H9 (cell line): ENCODE data around the gene DISC1. TPM values are rescaled to one million over a fixed set of nuclear protein-coding genes. Genes with fewer than 3 reads are reported as not detected.

Source experiments
- DNase-seq: peaks from one replicate; pipeline ENCODE4 v3.0.0-alpha.2; 2017
- H2AFZ ChIP-seq: one replicate; pipeline ENCODE4 v1.6.1; 2013; ENCODE audit warnings: mild to moderate bottlenecking, low read length, control low read depth, moderate library complexity
- H2AK5ac ChIP-seq: 2 replicates; pipeline ENCODE4 v1.6.1; 2013; ENCODE audit warnings: low read length, control low read depth, mixed read lengths; ENCODE audit not compliant: insufficient read length
- H2BK120ac ChIP-seq: one replicate; pipeline ENCODE4 v1.6.1; 2013; ENCODE audit warnings: low read depth, mild to moderate bottlenecking, low read length, control low read depth, inconsistent platforms; ENCODE audit not compliant: poor library complexity, severe bottlenecking
- H2BK12ac ChIP-seq: 2 replicates; pipeline ENCODE4 v1.6.1; 2013; ENCODE audit warnings: low read length, control low read depth, mixed read lengths, low read depth; ENCODE audit not compliant: insufficient read length
- H2BK15ac ChIP-seq: 2 replicates; pipeline ENCODE4 v1.6.1; 2013; ENCODE audit warnings: low read depth, low read length, control low read depth
- H2BK20ac ChIP-seq: one replicate; pipeline ENCODE4 v1.6.1; 2013; ENCODE audit warnings: low read depth, mild to moderate bottlenecking, low read length, control low read depth, inconsistent platforms; ENCODE audit not compliant: poor library complexity, severe bottlenecking
- H2BK5ac ChIP-seq: 2 replicates; pipeline ENCODE4 v1.6.1; 2013; ENCODE audit warnings: low read length, control low read depth, mixed read lengths; ENCODE audit not compliant: insufficient read length
- H3K14ac ChIP-seq: 2 replicates; pipeline ENCODE4 v1.6.1; 2013; ENCODE audit warnings: low read length, control low read depth; ENCODE audit not compliant: insufficient read depth
- H3K18ac ChIP-seq: 2 replicates; pipeline ENCODE4 v1.6.1; 2013; ENCODE audit warnings: low read depth, mild to moderate bottlenecking, mixed read lengths, low read length, control low read depth; ENCODE audit not compliant: insufficient read length
- H3K23ac ChIP-seq: 2 replicates; pipeline ENCODE4 v1.6.1; 2013; ENCODE audit warnings: low read length, control low read depth, mixed read lengths, low read depth; ENCODE audit not compliant: insufficient read length
- H3K23me2 ChIP-seq: 2 replicates; pipeline ENCODE4 v1.6.1; 2013; ENCODE audit warnings: low read depth, mild to moderate bottlenecking, mixed read lengths, low read length, control low read depth; ENCODE audit not compliant: insufficient read length, poor library complexity, severe bottlenecking
- H3K27ac ChIP-seq: 2 replicates; pipeline ENCODE4 v1.5.1; 2013; ENCODE audit warnings: low read length, control low read depth, mixed read lengths, low read depth; ENCODE audit not compliant: insufficient read length
- H3K27me3 ChIP-seq: 2 replicates; pipeline ENCODE4 v1.6.1; 2013; ENCODE audit warnings: low read length, control low read depth, inconsistent platforms; ENCODE audit not compliant: insufficient read depth
- H3K4ac ChIP-seq: 2 replicates; pipeline ENCODE4 v1.6.1; 2013; ENCODE audit warnings: low read depth, mild to moderate bottlenecking, control low read depth, inconsistent platforms, low read length, moderate library complexity
- H3K4me1 ChIP-seq: 2 replicates; pipeline ENCODE4 v1.6.1; 2013; ENCODE audit warnings: low read length, control low read depth, inconsistent platforms; ENCODE audit not compliant: insufficient read depth
- H3K4me2 ChIP-seq: 2 replicates; pipeline ENCODE4 v1.6.1; 2013; ENCODE audit warnings: low read length, control low read depth, mixed read lengths; ENCODE audit not compliant: insufficient read length, insufficient read depth
- H3K56ac ChIP-seq: 2 replicates; pipeline ENCODE4 v1.6.1; 2013; ENCODE audit warnings: low read depth, mild to moderate bottlenecking, mixed read lengths, low read length, control low read depth; ENCODE audit not compliant: insufficient read length
- H3K79me1 ChIP-seq: 2 replicates; pipeline ENCODE4 v1.6.1; 2013; ENCODE audit warnings: low read depth, mild to moderate bottlenecking, moderate library complexity, low read length, control low read depth, inconsistent platforms; ENCODE audit not compliant: insufficient read depth, poor library complexity, severe bottlenecking
- H3K79me2 ChIP-seq: 2 replicates; pipeline ENCODE4 v1.6.1; 2013; ENCODE audit warnings: low read length, control low read depth, inconsistent platforms; ENCODE audit not compliant: insufficient read depth
- H3K9ac ChIP-seq: 2 replicates; pipeline ENCODE4 v1.6.1; 2013; ENCODE audit warnings: low read length, control low read depth, mixed read lengths; ENCODE audit not compliant: insufficient read length; ENCODE audit errors: extremely low read depth
- H3K9me3 ChIP-seq: one replicate; pipeline ENCODE4 v1.6.1; 2013; ENCODE audit warnings: low read depth, low read length, inconsistent platforms; ENCODE audit not compliant: control insufficient read depth
- H3T11ph ChIP-seq: one replicate; pipeline ENCODE4 v1.6.1; 2013; ENCODE audit warnings: mild to moderate bottlenecking, low read length, control low read depth, inconsistent platforms
- H4K20me1 ChIP-seq: one replicate; pipeline ENCODE4 v1.6.1; 2013; ENCODE audit not compliant: control insufficient read depth, insufficient read length, insufficient read depth
- H4K5ac ChIP-seq: 2 replicates; pipeline ENCODE4 v1.6.1; 2013; ENCODE audit warnings: low read depth, mild to moderate bottlenecking, mixed read lengths, low read length, control low read depth; ENCODE audit not compliant: insufficient read length
- H4K8ac ChIP-seq: replicated peaks from 2 replicates; pipeline ENCODE4 v1.6.1; 2013; ENCODE audit warnings: low read length, control low read depth, mixed read lengths, low read depth; ENCODE audit not compliant: insufficient read length
- H4K91ac ChIP-seq: 2 replicates; pipeline ENCODE4 v1.6.1; 2013; ENCODE audit warnings: low read depth, mild to moderate bottlenecking, moderate library complexity, mixed read lengths, low read length, control low read depth; ENCODE audit not compliant: insufficient read length
- H3K27ac Mint-ChIP-seq, 3 experiments: 2 replicates in 2 of 3; 3 replicates in 1 of 3; pipeline ENCODE4 v1.8.0; 2020 to 2021; ENCODE audit warnings: mixed read lengths in 3 of 3, mild to moderate bottlenecking in 1 of 3, moderate library complexity in 1 of 3
- H3K27me3 Mint-ChIP-seq: 2 replicates; pipeline ENCODE4 v1.8.0; 2021; ENCODE audit warnings: low read depth, mild to moderate bottlenecking, moderate library complexity, mixed read lengths
- H3K36me3 Mint-ChIP-seq, 3 experiments: 2 replicates in 2 of 3; 3 replicates in 1 of 3; pipeline ENCODE4 v1.8.0; 2020 to 2021; ENCODE audit warnings: low read depth in 3 of 3, mixed read lengths in 3 of 3; ENCODE audit not compliant: insufficient read depth in 1 of 3
- H3K4me1 Mint-ChIP-seq, 2 experiments: 2 replicates each; pipeline ENCODE4 v1.8.0; 2020; ENCODE audit warnings: mixed read lengths in 2 of 2
- H3K4me3 Mint-ChIP-seq, 2 experiments: 2 replicates in 1 of 2; 3 replicates in 1 of 2; pipeline ENCODE4 v1.8.0; 2020 to 2021; ENCODE audit warnings: mild to moderate bottlenecking in 2 of 2, mixed read lengths in 2 of 2, moderate library complexity in 1 of 2
- H3K9me3 Mint-ChIP-seq, 2 experiments: 2 replicates in 1 of 2; 3 replicates in 1 of 2; pipeline ENCODE4 v1.8.0; 2020; ENCODE audit warnings: mild to moderate bottlenecking in 2 of 2, mixed read lengths in 2 of 2, moderate library complexity in 1 of 2
- WGBS: extraction: QIAGEN DNeasy Blood & Tissue Kit; methylation state at CpG from one replicate; pipeline ENCODE4 v1.1.7; 2013; ENCODE audit warnings: missing lambda C conversion rate, low lambda C conversion rate, mixed read lengths; ENCODE audit not compliant: insufficient read length; ENCODE audit errors: extremely low coverage; 5-methylcytosine and 5-hydroxymethylcytosine counted together
- total RNA-seq: library from RNA; stranded (reverse); gene quantifications from 2 replicates; pipeline ENCODE4 v1.2.1, GENCODE V29; 2021
- TF ChIP-seq, protein P1 (sequence below): fragments of 200-600 bp; sonication (generic); conservative IDR thresholded peaks from 3 replicates; pipeline ENCODE4 v1.8.0; 2021; ENCODE audit warnings: antibody characterized with exemption, mild to moderate bottlenecking

DISC1 gene
- total RNA-seq, 1 experiment from 2014 or later = 2.5 TPM

DNA sequence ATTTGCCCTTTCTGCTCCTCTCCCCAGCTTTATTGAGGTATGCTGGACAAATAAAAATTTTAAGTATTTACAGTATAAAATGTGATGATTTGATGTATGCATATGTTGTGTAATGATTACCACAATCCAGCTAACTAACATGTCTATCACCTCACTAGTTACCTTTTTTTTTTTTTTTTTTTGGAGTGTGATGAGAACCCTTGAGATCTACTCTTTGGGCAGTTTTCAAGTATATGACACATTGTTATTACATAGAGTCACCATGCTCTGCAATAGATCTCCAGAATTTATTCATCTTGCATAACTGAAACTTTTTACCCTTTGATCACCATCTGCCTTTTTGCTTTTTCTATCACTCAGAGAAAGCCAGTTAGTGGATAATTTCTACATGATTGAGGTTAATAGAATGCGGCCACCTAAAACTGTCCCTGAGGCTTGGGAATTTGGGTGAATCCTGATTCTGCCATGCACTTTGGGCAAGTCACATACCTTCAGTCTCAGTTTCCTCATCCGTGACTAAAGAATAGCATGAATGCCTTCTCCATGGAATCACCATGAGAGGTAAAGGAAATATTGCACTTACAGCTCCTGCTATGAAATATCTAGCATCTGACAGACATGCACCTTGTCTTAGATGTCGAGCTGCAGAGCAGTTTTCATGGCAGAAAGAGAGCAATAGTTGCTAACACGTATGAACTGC is 295.2 kb downstream of the DISC1 start:
- DNase-seq = no peak
- no peak overlapping the region for H3K27ac ChIP-seq
- TF ChIP-seq, protein P1, sequence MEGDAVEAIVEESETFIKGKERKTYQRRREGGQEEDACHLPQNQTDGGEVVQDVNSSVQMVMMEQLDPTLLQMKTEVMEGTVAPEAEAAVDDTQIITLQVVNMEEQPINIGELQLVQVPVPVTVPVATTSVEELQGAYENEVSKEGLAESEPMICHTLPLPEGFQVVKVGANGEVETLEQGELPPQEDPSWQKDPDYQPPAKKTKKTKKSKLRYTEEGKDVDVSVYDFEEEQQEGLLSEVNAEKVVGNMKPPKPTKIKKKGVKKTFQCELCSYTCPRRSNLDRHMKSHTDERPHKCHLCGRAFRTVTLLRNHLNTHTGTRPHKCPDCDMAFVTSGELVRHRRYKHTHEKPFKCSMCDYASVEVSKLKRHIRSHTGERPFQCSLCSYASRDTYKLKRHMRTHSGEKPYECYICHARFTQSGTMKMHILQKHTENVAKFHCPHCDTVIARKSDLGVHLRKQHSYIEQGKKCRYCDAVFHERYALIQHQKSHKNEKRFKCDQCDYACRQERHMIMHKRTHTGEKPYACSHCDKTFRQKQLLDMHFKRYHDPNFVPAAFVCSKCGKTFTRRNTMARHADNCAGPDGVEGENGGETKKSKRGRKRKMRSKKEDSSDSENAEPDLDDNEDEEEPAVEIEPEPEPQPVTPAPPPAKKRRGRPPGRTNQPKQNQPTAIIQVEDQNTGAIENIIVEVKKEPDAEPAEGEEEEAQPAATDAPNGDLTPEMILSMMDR = no peak
- H3K79me2 ChIP-seq = no peaks in the 10 kb centered on the region
- H3K18ac ChIP-seq = no peak overlapping the region
- H3K23ac ChIP-seq = no peak overlapping the region
- WGBS = no CpG with 5 or more reads among the region's 4 CpGs
- Mint-ChIP-seq H3K4me3 (no peak overlapping the region), H3K27me3 (no peaks in the 10 kb centered on the region; the same call in 1 of the 2 replicates), H3K36me3 (no peaks in the 10 kb centered on the region), H3K27ac (no peak overlapping the region), H3K9me3 (no peaks in the 10 kb centered on the region), H3K4me1 (peaks cover 11 to 15% of the 10 kb centered on the region in 2 experiments)
- no peaks in the 10 kb centered on the region for H3K4me1 ChIP-seq
- H2BK120ac ChIP-seq = no peak overlapping the region
- H2BK15ac ChIP-seq = no peak overlapping the region
- H3K27me3 ChIP-seq = no peaks in the 10 kb centered on the region
- H2BK12ac ChIP-seq = no peak overlapping the region
- H3K79me1 ChIP-seq = no peaks in the 10 kb centered on the region
- H4K20me1 ChIP-seq = no peaks in the 10 kb centered on the region
- no peak overlapping the region for H2AFZ ChIP-seq
- H4K5ac ChIP-seq = no peak overlapping the region
- no peak overlapping the region for H4K91ac ChIP-seq
- no peak overlapping the region for H3K4ac ChIP-seq
- H2BK5ac ChIP-seq = no peak overlapping the region
- H4K8ac ChIP-seq = no peak overlapping the region
- H2BK20ac ChIP-seq = no peak overlapping the region
- H3K14ac ChIP-seq = no peak overlapping the region
- no peak overlapping the region for H2AK5ac ChIP-seq
- no peaks in the 10 kb centered on the region for H3K9me3 ChIP-seq
- no peaks in the 10 kb centered on the region for H3K23me2 ChIP-seq
- H3K9ac ChIP-seq = no peak overlapping the region
- H3K4me2 ChIP-seq = no peak overlapping the region
- H3T11ph ChIP-seq = no peak overlapping the region
- H3K56ac ChIP-seq = no peak overlapping the region
